GM12878 (cell line): ENCODE data around the gene PHF2. TPM values are rescaled to one million over a fixed set of nuclear protein-coding genes. Genes with fewer than 3 reads are reported as not detected.

Experiments
- ATAC-seq: fragments of 200-7000 bp; cut with Tn5 transposase; 3 replicates; pipeline ENCODE4 v1.9.1; 2020; ENCODE audit warnings: mild to moderate bottlenecking, moderate library complexity
- BruUV-seq: library from RNA; stranded (reverse); fragments of 400-500 nt; replicated peaks from 2 replicates; lab custom pipeline; 2021; lab: Mats Ljungman, UMichigan
- CTCF ChIA-PET: fragments of 300-600 bp; sonication (Branson Sonifier 250); formaldehyde crosslinking; extraction: SDS; loops from one replicate; lab custom pipeline; 2021; ENCODE audit warnings: inconsistent platforms; lab: Yijun Ruan, JAX
- POLR2A ChIA-PET: fragments of 350-600 bp; formaldehyde crosslinking; extraction: SDS; loops from one replicate; lab custom pipeline; 2021; ENCODE audit warnings: inconsistent platforms; lab: Charles Lee
- RAD21 ChIA-PET: fragments of 300-600 bp; sonication (Branson Sonifier 250); formaldehyde crosslinking; loops from one replicate; lab custom pipeline; 2023; ENCODE audit warnings: antibody characterized with exemption; ENCODE audit not compliant: unreplicated experiment; lab: Charles Lee
- SMC1A ChIA-PET: fragments of 300-600 bp; sonication (Branson Sonifier 250); formaldehyde crosslinking; loops from one replicate; lab custom pipeline; 2023; ENCODE audit not compliant: unreplicated experiment, uncharacterized antibody; lab: Charles Lee
- DNase-seq: peaks from one replicate; pipeline ENCODE4 v3.0.0-alpha.2; 2011; ENCODE audit warnings: low read depth, low spot score
- FAIRE-seq: peaks from 3 replicates; lab custom pipeline; 2011; peaks lifted over from hg19 to GRCh38; lab: Jason Lieb, UNC
- H2AFZ ChIP-seq: 2 replicates; pipeline ENCODE4 v1.6.0; 2011; ENCODE audit warnings: low read depth, low read length, control low read depth; ENCODE audit not compliant: control insufficient read depth
- H3K27ac ChIP-seq: 2 replicates; pipeline ENCODE4 v1.5.1; 2011; ENCODE audit warnings: control low read depth; ENCODE audit not compliant: control insufficient read depth, insufficient read depth
- H3K27me3 ChIP-seq, 2 experiments: replicated peaks in 1 of 2; 2 replicates each; pipeline versions ENCODE4 v1.6.0 to v1.6.1; 2011; ENCODE audit warnings: low read length in 1 of 2; ENCODE audit not compliant: control insufficient read depth in 2 of 2, insufficient read depth in 2 of 2
- H3K36me3 ChIP-seq, 2 experiments: 2 replicates each; pipeline ENCODE4 v1.5.1; 2011; ENCODE audit warnings: low read length in 1 of 2; ENCODE audit not compliant: control insufficient read depth in 2 of 2, insufficient read depth in 2 of 2
- H3K4me1 ChIP-seq: 2 replicates; pipeline ENCODE4 v1.6.1; 2011; ENCODE audit warnings: mild to moderate bottlenecking, low read length, moderate library complexity, mixed read lengths; ENCODE audit not compliant: control insufficient read depth, insufficient read depth
- H3K4me2 ChIP-seq: 2 replicates; pipeline ENCODE4 v1.6.0; 2011; ENCODE audit warnings: control low read depth; ENCODE audit not compliant: control insufficient read depth, insufficient read depth
- H3K4me3 ChIP-seq: fragments of 200-600 bp; sonication (generic); 2 replicates; pipeline ENCODE4 v1.5.1; 2016
- H3K79me2 ChIP-seq: 2 replicates; pipeline ENCODE4 v1.6.0; 2011; ENCODE audit warnings: low read length; ENCODE audit not compliant: control insufficient read depth, insufficient read depth
- H3K9ac ChIP-seq: 2 replicates; pipeline ENCODE4 v1.8.0; 2011; ENCODE audit warnings: low read length, control low read depth, mixed read lengths; ENCODE audit not compliant: control insufficient read depth, insufficient read depth
- H3K9me3 ChIP-seq: replicated peaks from 3 replicates; pipeline ENCODE4 v1.5.1; 2011; ENCODE audit warnings: mild to moderate bottlenecking, low read length; ENCODE audit not compliant: control insufficient read depth, insufficient read depth
- H4K20me1 ChIP-seq: 2 replicates; pipeline ENCODE4 v1.6.0; 2011; ENCODE audit not compliant: control insufficient read depth, insufficient read depth
- CBX3 ChIP-seq: fragments of 200-600 bp; sonication (generic); IDR thresholded peaks from 2 replicates; pipeline ENCODE4 v1.6.1; 2016; ENCODE audit warnings: low read depth, borderline replicate concordance
- CHD1 ChIP-seq: IDR thresholded peaks from 2 replicates; pipeline ENCODE4 v1.6.1; 2012; ENCODE audit warnings: low read depth, low read length, improper control_type of control experiment
- CHD4 ChIP-seq: fragments of 200-600 bp; sonication (generic); IDR thresholded peaks from 2 replicates; pipeline ENCODE4 v1.6.1; 2016; ENCODE audit warnings: mild to moderate bottlenecking
- CREM ChIP-seq: IDR thresholded peaks from 2 replicates; pipeline ENCODE4 v1.6.1; 2014; ENCODE audit warnings: antibody characterized with exemption, low read depth
- FOXM1 ChIP-seq: IDR thresholded peaks from 2 replicates; pipeline ENCODE4 v1.6.1; 2012; ENCODE audit warnings: low read depth, mild to moderate bottlenecking, inconsistent platforms, low read length, moderate library complexity
- JUND ChIP-seq: IDR thresholded peaks from 2 replicates; pipeline ENCODE4 v1.6.1; 2012; ENCODE audit warnings: low read depth, mild to moderate bottlenecking, low read length, improper control_type of control experiment, moderate library complexity
- KAT2A ChIP-seq: conservative IDR thresholded peaks from 2 replicates; pipeline ENCODE4 v1.6.1; 2011; ENCODE audit warnings: low read depth, low read length; ENCODE audit not compliant: control insufficient read depth
- POLR2A ChIP-seq: IDR thresholded peaks from 2 replicates; pipeline ENCODE4 v1.6.1; 2011; ENCODE audit warnings: low read depth, mild to moderate bottlenecking, low read length
- POLR2AphosphoS5 ChIP-seq: IDR thresholded peaks from 2 replicates; pipeline ENCODE4 v1.6.1; 2011; ENCODE audit warnings: mild to moderate bottlenecking, low read length, inconsistent platforms
- SIX5 ChIP-seq: IDR thresholded peaks from 2 replicates; pipeline ENCODE4 v1.6.1; 2011; ENCODE audit warnings: mild to moderate bottlenecking, low read depth, low read length, moderate library complexity; ENCODE audit not compliant: severe bottlenecking
- SMC3 ChIP-seq: IDR thresholded peaks from 2 replicates; pipeline ENCODE4 v1.6.1; 2011; ENCODE audit warnings: low read length, improper control_type of control experiment, borderline replicate concordance
- STAT1 ChIP-seq: fragments of 450-650 bp; conservative IDR thresholded peaks from 2 replicates; pipeline ENCODE4 v1.6.1; 2014; ENCODE audit warnings: antibody characterized with exemption, mild to moderate bottlenecking
- SUZ12 ChIP-seq: fragments of 200-600 bp; sonication (generic); IDR thresholded peaks from one replicate; pipeline ENCODE4 v1.6.1; 2018; ENCODE audit warnings: antibody characterized with exemption, mild to moderate bottlenecking; ENCODE audit not compliant: unreplicated experiment
- ZNF207 ChIP-seq: fragments of 450-650 bp; IDR thresholded peaks from 2 replicates; pipeline ENCODE4 v1.6.1; 2014; ENCODE audit warnings: antibody characterized with exemption, mild to moderate bottlenecking, borderline replicate concordance
- ZZZ3 ChIP-seq: IDR thresholded peaks from 2 replicates; pipeline ENCODE4 v1.6.1; 2011; ENCODE audit warnings: low read depth; ENCODE audit not compliant: control insufficient read depth, insufficient read length
- WGBS: methylation state at CpG from one replicate; pipeline ENCODE4 v1.1.6; 2016; ENCODE audit warnings: low lambda C conversion rate; ENCODE audit not compliant: insufficient replicate concordance, insufficient coverage; ENCODE audit errors: missing lambda C conversion rate; 5-methylcytosine and 5-hydroxymethylcytosine counted together
- in situ Hi-C: fragments of 300-500 bp; cut with MboI; formaldehyde crosslinking; loops from 9 replicates; pipeline ENCODE4 v1.14.3; 2018; ENCODE audit warnings: mixed read lengths
- intact Hi-C: fragments of 100-400 bp; cut with micrococcal nuclease; formaldehyde crosslinking; loops from one replicate; pipeline ENCODE4 v1.14.2; 2022; ENCODE audit not compliant: unreplicated experiment
- polyA plus RNA-seq, 11 experiments: library from polyadenylated mRNA; depleted of rRNA in 4 of 11; unstranded in 6 of 11; stranded (reverse) in 5 of 11; fragments of >200 nt; fragmentation: Nextera tagmentation in 4 of 11; fragmentation: Illumina TruSeq in 1 of 11; extraction: Ambion mirVana in 4 of 11; extraction: Trizol in 1 of 11; gene quantifications; 1 replicate in 1 of 11; 2 replicates in 10 of 11; pipeline versions ENCODE4 v1.2.1 to v1.2.3, GENCODE V29; 2011 to 2016; ENCODE audit warnings: inconsistent platforms in 2 of 11, missing spikeins in 2 of 11, low read depth in 1 of 11
- total RNA-seq, 4 experiments: library from RNA; depleted of rRNA in 3 of 4; stranded (reverse); fragments of >200 nt in 3 of 4; fragmentation: Illumina TruSeq in 1 of 4; extraction: Trizol in 1 of 4; gene quantifications; 2 replicates each; pipeline versions ENCODE4 v1.2.1 to v1.2.3, GENCODE V29; 2013 to 2021

PHF2 gene
- total and polyA plus RNA-seq, 10 of the 15 experiments (the other 5 are each of a cell fraction or from before 2014, with no cell fraction given): 0.34 to 13.3 (median 5.5) TPM

DNA sequence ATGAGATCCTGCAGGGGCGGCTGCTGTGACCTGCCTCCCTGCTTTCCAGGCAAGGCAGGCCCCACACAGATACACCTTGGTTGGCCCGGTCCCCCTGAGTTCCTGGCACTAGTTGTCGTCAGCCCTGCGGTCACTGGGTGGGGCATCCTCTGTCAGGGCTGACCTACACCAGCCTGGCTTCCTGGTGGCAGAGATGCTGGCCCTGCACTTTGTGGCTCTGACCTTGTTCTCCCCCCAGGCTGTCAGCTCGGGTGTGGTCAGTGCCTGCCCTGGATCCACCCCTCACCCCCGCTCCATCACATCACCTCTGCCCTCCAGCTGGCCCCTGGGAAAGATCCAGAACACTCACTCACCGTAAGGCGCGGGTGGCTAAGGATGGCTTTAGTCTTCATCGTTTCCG, 74.1 kb downstream of the PHF2 start:
- H4K20me1 ChIP-seq: no peaks in the 10 kb centered on the region
- FAIRE-seq: no peak
- SMC1A ChIA-PET: no interaction called here
- no peaks in the 10 kb centered on the region for H3K27me3 ChIP-seq
- no peak overlapping the region for H3K4me3 ChIP-seq
- H3K27ac ChIP-seq: no peak overlapping the region
- no TSS peak for BruUV-seq
- no peak overlapping the region for H3K9ac ChIP-seq
- DNase-seq: no peak
- TF ChIP-seq ZNF207: no peak
- TF ChIP-seq CBX3: no peak
- no peak for TF ChIP-seq SMC3
- no peak for TF ChIP-seq STAT1
- TF ChIP-seq POLR2A: no peak
- no peak for TF ChIP-seq JUND
- TF ChIP-seq CREM: no peak
- TF ChIP-seq SIX5: no peak
- no peak for TF ChIP-seq ZZZ3
- no peak for TF ChIP-seq KAT2A
- TF ChIP-seq CHD1: no peak
- TF ChIP-seq SUZ12: no peak
- TF ChIP-seq CHD4: no peak
- no peak for TF ChIP-seq FOXM1
- no peak for TF ChIP-seq POLR2AphosphoS5
- RAD21 ChIA-PET: no interaction called here
- H3K4me2 ChIP-seq: no peak overlapping the region
- CTCF ChIA-PET: no interaction called here
- POLR2A ChIA-PET: no interaction called here
- 97% methylated on average over 11 of the region's 11 CpGs for WGBS
- no peak for ATAC-seq
- H3K4me1 ChIP-seq: no peaks in the 10 kb centered on the region
- H3K79me2 ChIP-seq: no peaks in the 10 kb centered on the region
- in situ Hi-C loops: no loop called here
- H3K9me3 ChIP-seq: no peaks in the 10 kb centered on the region
- no peak overlapping the region for H2AFZ ChIP-seq
- peaks cover 11% of the 10 kb centered on the region in 2 experiments; a peak in 3 of 4 replicates for H3K36me3 ChIP-seq
- intact Hi-C loops: no loop called here
